Myometrial cell (primary cell): ENCODE measurements around the gene C5. TPM values are rescaled to one million over a fixed set of nuclear protein-coding genes. Genes with fewer than 3 reads are reported as not detected.

Source experiments
- total RNA-seq: library from RNA; depleted of rRNA; stranded (reverse); fragments of >200 nt; gene quantifications from 2 replicates; pipeline ENCODE4 v1.2.3, GENCODE V29; 2015

The C5 gene
- 2.6 and 3.0 TPM in 2 replicates for total RNA-seq

GRCh38 chr9:121050128-121050988 is at the start of gene C5:
Gene C5 (minus strand): TSS chr9:121050275. CDS start chr9:121050246, 29 bp downstream.

GRCh38 chr9:121074370-121075250 is 24.5 kb upstream of the C5 start, which contains the start of gene CNTRL:
Gene CNTRL (plus strand): TSS chr9:121074955. CDS start chr9:121088327, 13,372 bp downstream.

DNA sequence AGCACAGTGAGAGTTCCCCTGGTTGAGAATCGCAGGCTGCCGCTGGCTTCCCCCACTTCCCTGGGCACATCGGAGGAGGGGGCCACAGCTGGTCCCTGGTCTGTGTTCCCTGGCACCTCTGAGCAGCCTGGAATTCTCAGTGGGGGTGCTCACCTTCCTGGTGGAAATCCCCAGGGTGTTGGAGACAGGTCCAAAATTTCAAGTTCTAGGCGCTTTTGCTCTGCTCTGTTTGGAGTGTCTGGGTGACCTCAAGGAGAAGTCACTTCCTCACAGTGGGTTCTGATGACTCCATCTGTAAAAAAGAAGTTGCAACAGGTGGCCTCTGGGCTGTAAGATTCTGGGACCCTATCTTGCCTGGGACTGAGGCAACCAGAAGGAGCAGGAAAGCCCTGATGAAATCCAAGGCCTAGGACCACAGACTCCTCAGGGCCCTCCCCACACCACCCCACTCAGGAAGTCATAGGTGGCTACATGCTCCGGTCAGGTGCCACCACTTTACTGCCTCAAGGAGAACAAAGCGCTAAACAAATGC is 123.6 kb downstream of the C5 start, which contains the start of gene TRAF1:
TRAF1 (minus strand) TSS at position 400 of the 532 bp plus-strand sequence. CDS start 721 bp downstream, outside the sequence.

Other genes starting within 250 kb of the C5 start
- gene PSMD5, start 207.4 kb downstream of the C5 start, total RNA-seq, result 37.0 and 48.4 TPM in 2 replicates
- gene PHF19, start 173.1 kb downstream of the C5 start, total RNA-seq, result 56.5 and 62.0 TPM in 2 replicates
- 2.9 and 3.9 TPM in 2 replicates for gene TRAF1, start 123.5 kb downstream of the C5 start, total RNA-seq
- gene CNTRL, start 24.7 kb upstream of the C5 start, total RNA-seq, result 7.8 and 8.9 TPM in 2 replicates
- 17.0 and 21.4 TPM in 2 replicates for gene RAB14, start 151.6 kb upstream of the C5 start, total RNA-seq
- gene GSN, start 217.9 kb upstream of the C5 start, total RNA-seq, result 354 and 385 TPM in 2 replicates